Measurements from ENCODE around the gene CDKAL1.

CDKAL1 gene

GRCh38 chr6:21198032-21198640 is 663.9 kb downstream of the CDKAL1 start:
- DNase-seq (ENCODE audit: insufficient read length, low spot score) (no peak), FAIRE-seq (peak; percentile 5)
- no peak for TF ChIP-seq POLR2A (IDR thresholded peaks at IDR 0.05; ENCODE audit: low read depth, low read length)
- TF ChIP-seq POLR2AphosphoS5 (IDR thresholded peaks at IDR 0.05; ENCODE audit: low read depth, low read length): no peak
- no peak for TF ChIP-seq TAF1 (IDR thresholded peaks at IDR 0.05; ENCODE audit: low read depth, low read length)
- no peak for TF ChIP-seq SPI1 (IDR thresholded peaks at IDR 0.05; ENCODE audit: low read depth, low read length)

- no peak for FAIRE-seq
- no peak for TF ChIP-seq POLR2AphosphoS5 (IDR thresholded peaks at IDR 0.05; ENCODE audit: low read depth, low read length)
- no peak for DNase-seq (ENCODE audit: insufficient read length, low spot score)
These were observed 665.0 kb downstream of the CDKAL1 start for GRCh38 chr6:21199262-21199661.

- DNase-seq (ENCODE audit: insufficient read length, low spot score): no peak
- TF ChIP-seq POLR2A (IDR thresholded peaks at IDR 0.05; ENCODE audit: low read depth, low read length): no peak
- peak; percentile 54 for FAIRE-seq
These were observed 666.0 kb downstream of the CDKAL1 start for GRCh38 chr6:21200134-21200870.

- no peak for TF ChIP-seq SPI1 (IDR thresholded peaks at IDR 0.05; ENCODE audit: low read depth, low read length)
- no peak for TF ChIP-seq POLR2A (IDR thresholded peaks at IDR 0.05; ENCODE audit: low read depth, low read length)
- TF ChIP-seq TAF1 (IDR thresholded peaks at IDR 0.05; ENCODE audit: low read depth, low read length): no peak
- no peak for TF ChIP-seq POLR2AphosphoS5 (IDR thresholded peaks at IDR 0.05; ENCODE audit: low read depth, low read length)
- no peak for TF ChIP-seq POU2F2 (IDR thresholded peaks at IDR 0.05; ENCODE audit: low read depth, low read length)
- no peak for TF ChIP-seq PAX5 (IDR thresholded peaks at IDR 0.05; ENCODE audit: insufficient read depth, low read length, severe bottlenecking)
- DNase-seq (ENCODE audit: insufficient read length, low spot score) (no peak), FAIRE-seq (no peak)
These were observed 666.9 kb downstream of the CDKAL1 start for GRCh38 chr6:21201187-21201586.

- DNase-seq (ENCODE audit: insufficient read length, low spot score) (no peak), FAIRE-seq (no peak)
- TF ChIP-seq PAX5 (IDR thresholded peaks at IDR 0.05; ENCODE audit: insufficient read depth, low read length, severe bottlenecking) (no peak), POLR2AphosphoS5 (IDR thresholded peaks at IDR 0.05; ENCODE audit: low read depth, low read length) (no peak)
These were observed 667.5 kb downstream of the CDKAL1 start for GRCh38 chr6:21201637-21202350.

- FAIRE-seq: no peak
- TF ChIP-seq POLR2AphosphoS5 (IDR thresholded peaks at IDR 0.05; ENCODE audit: low read depth, low read length): no peak
- TF ChIP-seq TAF1 (IDR thresholded peaks at IDR 0.05; ENCODE audit: low read depth, low read length): no peak
- TF ChIP-seq POU2F2 (IDR thresholded peaks at IDR 0.05; ENCODE audit: low read depth, low read length): no peak
- no peak for TF ChIP-seq SPI1 (IDR thresholded peaks at IDR 0.05; ENCODE audit: low read depth, low read length)
- TF ChIP-seq PAX5 (IDR thresholded peaks at IDR 0.05; ENCODE audit: insufficient read depth, low read length, severe bottlenecking): no peak
- TF ChIP-seq POLR2A (IDR thresholded peaks at IDR 0.05; ENCODE audit: low read depth, low read length): no peak
- DNase-seq (ENCODE audit: insufficient read length, low spot score): no peak
These were observed 668.3 kb downstream of the CDKAL1 start for GRCh38 chr6:21202521-21202920.

GRCh38 chr6:21204951-21205350 is 670.7 kb downstream of the CDKAL1 start:
- TF ChIP-seq TAF1 (IDR thresholded peaks at IDR 0.05; ENCODE audit: low read depth, low read length): no peak
- TF ChIP-seq SPI1 (IDR thresholded peaks at IDR 0.05; ENCODE audit: low read depth, low read length): no peak
- TF ChIP-seq POLR2AphosphoS5 (IDR thresholded peaks at IDR 0.05; ENCODE audit: low read depth, low read length): no peak
- TF ChIP-seq POLR2A (IDR thresholded peaks at IDR 0.05; ENCODE audit: low read depth, low read length): no peak
- TF ChIP-seq PAX5 (IDR thresholded peaks at IDR 0.05; ENCODE audit: insufficient read depth, low read length, severe bottlenecking): no peak
- no peak for TF ChIP-seq POU2F2 (IDR thresholded peaks at IDR 0.05; ENCODE audit: low read depth, low read length)
- DNase-seq (ENCODE audit: insufficient read length, low spot score) (no peak), FAIRE-seq (no peak)

GRCh38 chr6:21208081-21208795 is 674.0 kb downstream of the CDKAL1 start:
- DNase-seq (ENCODE audit: insufficient read length, low spot score) (no peak), FAIRE-seq (no peak)
- 0 out of 2 replicates have a peak, but pooled peaks have one; percentile 19 for TF ChIP-seq SPI1 (IDR thresholded peaks at IDR 0.05; ENCODE audit: low read depth, low read length)
- no peak for TF ChIP-seq TAF1 (IDR thresholded peaks at IDR 0.05; ENCODE audit: low read depth, low read length)
- TF ChIP-seq POLR2AphosphoS5 (IDR thresholded peaks at IDR 0.05; ENCODE audit: low read depth, low read length): no peak
- no peak for TF ChIP-seq PAX5 (IDR thresholded peaks at IDR 0.05; ENCODE audit: insufficient read depth, low read length, severe bottlenecking)
- no peak for TF ChIP-seq POU2F2 (IDR thresholded peaks at IDR 0.05; ENCODE audit: low read depth, low read length)

- DNase-seq (ENCODE audit: insufficient read length, low spot score): no peak
- TF ChIP-seq POLR2A (IDR thresholded peaks at IDR 0.05; ENCODE audit: low read depth, low read length) (no peak), POU2F2 (IDR thresholded peaks at IDR 0.05; ENCODE audit: low read depth, low read length) (no peak), SPI1 (IDR thresholded peaks at IDR 0.05; ENCODE audit: low read depth, low read length) (no peak), PAX5 (IDR thresholded peaks at IDR 0.05; ENCODE audit: insufficient read depth, low read length, severe bottlenecking) (no peak), POLR2AphosphoS5 (IDR thresholded peaks at IDR 0.05; ENCODE audit: low read depth, low read length) (no peak), TAF1 (IDR thresholded peaks at IDR 0.05; ENCODE audit: low read depth, low read length) (no peak)
- peak; percentile 71 for FAIRE-seq
These were observed 674.5 kb downstream of the CDKAL1 start for GRCh38 chr6:21208796-21209186.
